ENCODE results near the gene CNOT10. TPM values are rescaled to one million over a fixed set of nuclear protein-coding genes. Genes with fewer than 3 reads are reported as not detected.
"Not testable (repeated sequence)": the region's sequence is repeated elsewhere in the genome, so short reads cannot be mapped to it uniquely, and the experiment has no call there.

CNOT10 gene
- 10 to 100 TPM; 67.5 to 67.7 TPM for total RNA-seq

GRCh38 chr3:32684800-32685542, at the start of gene CNOT10:
TSS of gene CNOT10 (plus strand) at chr3:32685188. CDS start at chr3:32685461, 273 bp downstream.
- POLR2A ChIA-PET, result no interaction called here
- peak; percentile 96 for DNase-seq
- Mint-ChIP-seq H3K27ac (peak within 1 kb of the TSS; percentile 95), H3K36me3 (ENCODE audit: low read depth) (peaks cover 10% of the 10 kb centered on the region), H3K9me3 (no peaks in the 10 kb centered on the region), H3K4me3 (peak within 1 kb of the TSS; percentile 95), H3K4me1 (peaks cover 30% of the 10 kb centered on the region), H3K27me3 (peaks cover under 1% of the 10 kb centered on the region)
- CTCF ChIA-PET, result interaction anchor here (0.6 to 1.2 kb wide), 6 partner anchors 15 to 449 kb away, joined by 3 to 4 read pairs (median 3); no protein-coding TSS in a partner anchor

GRCh38 chr3:32640939-32641338, 44.0 kb upstream of the CNOT10 start:
- ChIA-PET POLR2A (no interaction called here), CTCF (interaction anchor here (0.6 to 1.0 kb wide), 2 partner anchors 11 kb away, joined by 3 to 4 read pairs; no protein-coding TSS in a partner anchor)
- no peak for DNase-seq
- Mint-ChIP-seq H3K27me3 (peaks cover 12% of the 10 kb centered on the region), H3K9me3 (no peaks in the 10 kb centered on the region), H3K4me3 (no peak overlapping the region), H3K27ac (no peak overlapping the region), H3K4me1 (no peaks in the 10 kb centered on the region), H3K36me3 (ENCODE audit: low read depth) (no peaks in the 10 kb centered on the region)

- DNase-seq, result no peak
- Mint-ChIP-seq H3K27ac (no peak overlapping the region), H3K4me3 (no peak overlapping the region), H3K36me3 (ENCODE audit: low read depth) (no peaks in the 10 kb centered on the region), H3K9me3 (no peaks in the 10 kb centered on the region), H3K4me1 (no peaks in the 10 kb centered on the region), H3K27me3 (peaks cover 10% of the 10 kb centered on the region)
- CTCF ChIA-PET, result interaction anchor here (1.0 kb wide), 1 partner anchor 11 kb away, joined by 3 read pairs; no protein-coding TSS in a partner anchor
- POLR2A ChIA-PET, result no interaction called here
Measured at GRCh38 chr3:32641356-32641755, 43.6 kb upstream of the CNOT10 start.

GRCh38 chr3:32643354-32643753, 41.6 kb upstream of the CNOT10 start:
- ChIA-PET POLR2A (no interaction called here), CTCF (interaction anchor here (1.0 to 1.2 kb wide), 2 partner anchors 13 to 489 kb away, joined by 3 to 4 read pairs; no protein-coding TSS in a partner anchor)
- no peaks in the 10 kb centered on the region for H3K9me3 Mint-ChIP-seq
- H3K27ac Mint-ChIP-seq, result no peak overlapping the region
- peaks cover 7% of the 10 kb centered on the region for H3K27me3 Mint-ChIP-seq
- DNase-seq, result no peak
- H3K36me3 Mint-ChIP-seq (ENCODE audit: low read depth), result no peaks in the 10 kb centered on the region
- H3K4me1 Mint-ChIP-seq, result no peaks in the 10 kb centered on the region
- H3K4me3 Mint-ChIP-seq, result no peak overlapping the region

GRCh38 chr3:32643816-32644215, 41.2 kb upstream of the CNOT10 start:
- CTCF ChIA-PET, result interaction anchor here (1.0 to 1.2 kb wide), 2 partner anchors 13 to 488 kb away, joined by 3 to 4 read pairs; no protein-coding TSS in a partner anchor

GRCh38 chr3:32644380-32644779, 40.6 kb upstream of the CNOT10 start:
- Mint-ChIP-seq H3K27me3 (peaks cover 11% of the 10 kb centered on the region), H3K4me3 (no peak overlapping the region), H3K4me1 (no peaks in the 10 kb centered on the region), H3K27ac (no peak overlapping the region), H3K9me3 (no peaks in the 10 kb centered on the region), H3K36me3 (ENCODE audit: low read depth) (no peaks in the 10 kb centered on the region)
- CTCF ChIA-PET, result no interaction called here
- POLR2A ChIA-PET, result no interaction called here
- DNase-seq, result no peak

More at GRCh38 chr3:32643816-32644215, 41.2 kb upstream of the CNOT10 start:
- DNase-seq, result no peak
- Mint-ChIP-seq H3K36me3 (ENCODE audit: low read depth) (no peaks in the 10 kb centered on the region), H3K9me3 (no peaks in the 10 kb centered on the region), H3K27me3 (peaks cover 7% of the 10 kb centered on the region), H3K4me3 (no peak overlapping the region), H3K4me1 (no peaks in the 10 kb centered on the region), H3K27ac (no peak overlapping the region)
- POLR2A ChIA-PET, result no interaction called here

- Mint-ChIP-seq H3K9me3 (no peaks in the 10 kb centered on the region), H3K27me3 (peaks cover 6% of the 10 kb centered on the region), H3K36me3 (ENCODE audit: low read depth) (no peaks in the 10 kb centered on the region), H3K4me3 (no peak overlapping the region), H3K27ac (no peak overlapping the region), H3K4me1 (no peaks in the 10 kb centered on the region)
- POLR2A ChIA-PET, result no interaction called here
- no peak for DNase-seq
- CTCF ChIA-PET, result no interaction called here
Measured at GRCh38 chr3:32646761-32647160, 38.2 kb upstream of the CNOT10 start.

- H3K9me3 Mint-ChIP-seq; POLR2A ChIA-PET; H3K27ac Mint-ChIP-seq; H3K4me1 Mint-ChIP-seq; DNase-seq; H3K36me3 Mint-ChIP-seq (ENCODE audit: low read depth); H3K4me3 Mint-ChIP-seq: not testable (repeated sequence)
- H3K27me3 Mint-ChIP-seq, result peaks cover 15% of the 10 kb centered on the region
- CTCF ChIA-PET, result interaction anchor here (0.6 to 1.3 kb wide), 5 partner anchors 11 to 200 kb away, joined by 3 to 7 read pairs (median 4); no protein-coding TSS in a partner anchor
Measured at GRCh38 chr3:32652337-32653100, 32.5 kb upstream of the CNOT10 start.

- CTCF ChIA-PET, result interaction anchor here (1.0 to 1.4 kb wide), 2 partner anchors 15 to 34 kb away, joined by 3 read pairs; no protein-coding TSS in a partner anchor
- no peaks in the 10 kb centered on the region for H3K36me3 Mint-ChIP-seq (ENCODE audit: low read depth)
- H3K27ac Mint-ChIP-seq, result no peak overlapping the region
- H3K9me3 Mint-ChIP-seq, result peaks cover 2% of the 10 kb centered on the region
- POLR2A ChIA-PET, result no interaction called here
- DNase-seq, result no peak
- H3K4me3 Mint-ChIP-seq, result no peak overlapping the region
- peaks cover 14% of the 10 kb centered on the region for H3K27me3 Mint-ChIP-seq
- H3K4me1 Mint-ChIP-seq, result no peaks in the 10 kb centered on the region
Measured at GRCh38 chr3:32655167-32655566, 29.8 kb upstream of the CNOT10 start.

GRCh38 chr3:32660634-32661033, 24.4 kb upstream of the CNOT10 start:
- Mint-ChIP-seq H3K27ac (no peak overlapping the region), H3K4me1 (no peaks in the 10 kb centered on the region), H3K36me3 (ENCODE audit: low read depth) (no peaks in the 10 kb centered on the region), H3K27me3 (peaks cover 13% of the 10 kb centered on the region), H3K9me3 (no peaks in the 10 kb centered on the region), H3K4me3 (no peak overlapping the region)
- DNase-seq, result no peak
- CTCF ChIA-PET, result no interaction called here
- POLR2A ChIA-PET, result no interaction called here

- H3K4me3 Mint-ChIP-seq, result no peak overlapping the region
- POLR2A ChIA-PET, result no interaction called here
Measured at GRCh38 chr3:32662647-32663046, 22.3 kb upstream of the CNOT10 start.

GRCh38 chr3:32664630-32665075, 20.3 kb upstream of the CNOT10 start:
- H3K27ac Mint-ChIP-seq; H3K27me3 Mint-ChIP-seq; DNase-seq; H3K36me3 Mint-ChIP-seq (ENCODE audit: low read depth); H3K4me1 Mint-ChIP-seq; CTCF ChIA-PET; H3K9me3 Mint-ChIP-seq; H3K4me3 Mint-ChIP-seq: not testable (repeated sequence)
- POLR2A ChIA-PET, result interaction anchor here (0.6 kb wide), 1 partner anchor 543 kb away, joined by 5 read pairs; no protein-coding TSS in a partner anchor

More at GRCh38 chr3:32662647-32663046, 22.3 kb upstream of the CNOT10 start:
- no peak for DNase-seq
- Mint-ChIP-seq H3K9me3 (no peaks in the 10 kb centered on the region), H3K27ac (no peak overlapping the region), H3K27me3 (peaks cover 9% of the 10 kb centered on the region), H3K4me1 (no peaks in the 10 kb centered on the region), H3K36me3 (ENCODE audit: low read depth) (no peaks in the 10 kb centered on the region)
- CTCF ChIA-PET, result no interaction called here

GRCh38 chr3:32667072-32667582, 17.9 kb upstream of the CNOT10 start:
- no peaks in the 10 kb centered on the region for H3K9me3 Mint-ChIP-seq
- H3K27me3 Mint-ChIP-seq, result peaks cover 12% of the 10 kb centered on the region
- ChIA-PET CTCF (interaction anchor here (0.6 to 0.9 kb wide), 2 partner anchors 11 to 62 kb away, joined by 3 to 6 read pairs; no protein-coding TSS in a partner anchor), POLR2A (no interaction called here)
- no peaks in the 10 kb centered on the region for H3K4me1 Mint-ChIP-seq
- no peak overlapping the region for H3K4me3 Mint-ChIP-seq
- no peak overlapping the region for H3K27ac Mint-ChIP-seq
- no peaks in the 10 kb centered on the region for H3K36me3 Mint-ChIP-seq (ENCODE audit: low read depth)
- no peak for DNase-seq
